ENCODE results near the gene ZDHHC13. TPM values are rescaled to one million over a fixed set of nuclear protein-coding genes. Genes with fewer than 3 reads are reported as not detected.
A peak's percentile ranks its signal among the peaks of the same experiment; 100 is the strongest.

The ZDHHC13 gene
- total and polyA plus RNA-seq, 9 of the 15 experiments (the other 6 are each of a cell fraction or from before 2014, with no cell fraction given) = 4.7 to 18.6 (median 10.0) TPM

DNA sequence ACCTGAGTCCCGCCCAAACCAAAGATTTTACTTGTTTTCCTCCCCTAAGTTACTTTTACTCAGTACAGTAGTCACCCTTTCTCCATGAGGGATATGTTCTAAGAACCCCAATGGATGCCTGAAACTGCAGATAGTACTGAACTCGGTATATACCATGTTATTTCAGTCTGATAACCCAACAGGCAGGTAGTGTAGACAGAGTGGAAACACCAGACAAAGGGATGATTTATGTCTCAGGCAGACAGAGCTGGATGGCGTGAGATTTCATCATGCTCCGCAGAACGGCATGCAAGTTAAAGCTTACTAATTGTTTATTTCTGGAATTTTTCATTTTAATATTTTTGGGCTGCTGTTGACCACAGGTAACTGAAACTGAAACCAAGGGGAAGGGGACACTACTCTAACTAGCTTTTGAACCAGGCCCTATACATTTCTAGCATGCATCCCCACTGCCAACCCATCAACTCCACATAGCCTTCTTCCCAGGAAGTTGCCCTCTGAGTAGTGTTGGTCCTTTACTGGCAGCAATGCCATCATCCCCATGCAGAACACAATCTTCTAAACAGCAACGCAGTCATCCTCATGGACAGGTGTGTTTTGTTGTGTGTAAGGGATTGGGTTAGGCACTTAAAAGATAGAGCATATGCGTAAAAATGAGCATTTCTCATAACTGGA lies 57.1 kb downstream of the ZDHHC13 start (continued):
- TF ChIP-seq, protein P1, sequence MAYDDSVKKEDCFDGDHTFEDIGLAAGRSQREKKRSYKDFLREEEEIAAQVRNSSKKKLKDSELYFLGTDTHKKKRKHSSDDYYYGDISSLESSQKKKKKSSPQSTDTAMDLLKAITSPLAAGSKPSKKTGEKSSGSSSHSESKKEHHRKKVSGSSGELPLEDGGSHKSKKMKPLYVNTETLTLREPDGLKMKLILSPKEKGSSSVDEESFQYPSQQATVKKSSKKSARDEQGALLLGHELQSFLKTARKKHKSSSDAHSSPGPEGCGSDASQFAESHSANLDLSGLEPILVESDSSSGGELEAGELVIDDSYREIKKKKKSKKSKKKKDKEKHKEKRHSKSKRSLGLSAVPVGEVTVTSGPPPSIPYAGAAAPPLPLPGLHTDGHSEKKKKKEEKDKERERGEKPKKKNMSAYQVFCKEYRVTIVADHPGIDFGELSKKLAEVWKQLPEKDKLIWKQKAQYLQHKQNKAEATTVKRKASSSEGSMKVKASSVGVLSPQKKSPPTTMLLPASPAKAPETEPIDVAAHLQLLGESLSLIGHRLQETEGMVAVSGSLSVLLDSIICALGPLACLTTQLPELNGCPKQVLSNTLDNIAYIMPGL (CRISPR knock-in tag; IDR thresholded peaks at IDR 0.05) = no peak
- no peak for TF ChIP-seq GATAD2A (IDR thresholded peaks at IDR 0.05)
- TF ChIP-seq, protein P2, sequence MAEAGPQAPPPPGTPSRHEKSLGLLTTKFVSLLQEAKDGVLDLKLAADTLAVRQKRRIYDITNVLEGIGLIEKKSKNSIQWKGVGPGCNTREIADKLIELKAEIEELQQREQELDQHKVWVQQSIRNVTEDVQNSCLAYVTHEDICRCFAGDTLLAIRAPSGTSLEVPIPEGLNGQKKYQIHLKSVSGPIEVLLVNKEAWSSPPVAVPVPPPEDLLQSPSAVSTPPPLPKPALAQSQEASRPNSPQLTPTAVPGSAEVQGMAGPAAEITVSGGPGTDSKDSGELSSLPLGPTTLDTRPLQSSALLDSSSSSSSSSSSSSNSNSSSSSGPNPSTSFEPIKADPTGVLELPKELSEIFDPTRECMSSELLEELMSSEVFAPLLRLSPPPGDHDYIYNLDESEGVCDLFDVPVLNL (CRISPR knock-in tag; IDR thresholded peaks at IDR 0.05; ENCODE audit: low read depth) = no peak
- TF ChIP-seq KLF16 (IDR thresholded peaks at IDR 0.05) = no peak
- no peak for TF ChIP-seq NFIC (IDR thresholded peaks at IDR 0.05)
- TF ChIP-seq TEAD4 (IDR thresholded peaks at IDR 0.05; ENCODE audit: low read length) = peak; percentile 41; the same call in 1 of the 2 replicates
- no peak for TF ChIP-seq TEAD4 (CRISPR knock-in tag; IDR thresholded peaks at IDR 0.05; ENCODE audit: borderline replicate concordance)
- 0 out of 2 replicates have a peak, but pooled peaks have one; percentile 37 for TF ChIP-seq ZNF76 (CRISPR knock-in tag; IDR thresholded peaks at IDR 0.05; ENCODE audit: borderline replicate concordance)
- TF ChIP-seq JUND (IDR thresholded peaks at IDR 0.05; ENCODE audit: borderline replicate concordance, low read depth, low read length) = peak; percentile 29; the same call in 1 of the 2 replicates
- 0 out of 3 replicates have a peak, but pooled peaks have one; percentile 45 for TF ChIP-seq JUND (tag; IDR thresholded peaks at IDR 0.05; ENCODE audit: borderline replicate concordance, low read depth, low read length)
- no peak for TF ChIP-seq MEF2A (IDR thresholded peaks at IDR 0.05; ENCODE audit: control insufficient read depth, low read depth, low read length)
- TF ChIP-seq SOX6 (IDR thresholded peaks at IDR 0.05) = peak; percentile 75
- TF ChIP-seq, protein P3, sequence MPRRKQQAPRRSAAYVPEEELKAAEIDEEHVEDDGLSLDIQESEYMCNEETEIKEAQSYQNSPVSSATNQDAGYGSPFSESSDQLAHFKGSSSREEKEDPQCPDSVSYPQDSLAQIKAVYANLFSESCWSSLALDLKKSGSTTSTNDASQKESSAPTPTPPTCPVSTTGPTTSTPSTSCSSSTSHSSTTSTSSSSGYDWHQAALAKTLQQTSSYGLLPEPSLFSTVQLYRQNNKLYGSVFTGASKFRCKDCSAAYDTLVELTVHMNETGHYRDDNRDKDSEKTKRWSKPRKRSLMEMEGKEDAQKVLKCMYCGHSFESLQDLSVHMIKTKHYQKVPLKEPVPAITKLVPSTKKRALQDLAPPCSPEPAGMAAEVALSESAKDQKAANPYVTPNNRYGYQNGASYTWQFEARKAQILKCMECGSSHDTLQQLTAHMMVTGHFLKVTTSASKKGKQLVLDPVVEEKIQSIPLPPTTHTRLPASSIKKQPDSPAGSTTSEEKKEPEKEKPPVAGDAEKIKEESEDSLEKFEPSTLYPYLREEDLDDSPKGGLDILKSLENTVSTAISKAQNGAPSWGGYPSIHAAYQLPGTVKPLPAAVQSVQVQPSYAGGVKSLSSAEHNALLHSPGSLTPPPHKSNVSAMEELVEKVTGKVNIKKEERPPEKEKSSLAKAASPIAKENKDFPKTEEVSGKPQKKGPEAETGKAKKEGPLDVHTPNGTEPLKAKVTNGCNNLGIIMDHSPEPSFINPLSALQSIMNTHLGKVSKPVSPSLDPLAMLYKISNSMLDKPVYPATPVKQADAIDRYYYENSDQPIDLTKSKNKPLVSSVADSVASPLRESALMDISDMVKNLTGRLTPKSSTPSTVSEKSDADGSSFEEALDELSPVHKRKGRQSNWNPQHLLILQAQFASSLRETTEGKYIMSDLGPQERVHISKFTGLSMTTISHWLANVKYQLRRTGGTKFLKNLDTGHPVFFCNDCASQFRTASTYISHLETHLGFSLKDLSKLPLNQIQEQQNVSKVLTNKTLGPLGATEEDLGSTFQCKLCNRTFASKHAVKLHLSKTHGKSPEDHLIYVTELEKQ (CRISPR knock-in tag; IDR thresholded peaks at IDR 0.05) = no peak
- 0 out of 2 replicates have a peak, but pooled peaks have one; percentile 8 for TF ChIP-seq ELF4 (CRISPR knock-in tag; IDR thresholded peaks at IDR 0.05)
- TF ChIP-seq BCL6 (CRISPR knock-in tag; IDR thresholded peaks at IDR 0.05) = no peak
- peak; percentile 61; the same call in 1 of the 2 replicates for TF ChIP-seq CXXC5 (CRISPR knock-in tag; IDR thresholded peaks at IDR 0.05)
- TF ChIP-seq, protein P4, sequence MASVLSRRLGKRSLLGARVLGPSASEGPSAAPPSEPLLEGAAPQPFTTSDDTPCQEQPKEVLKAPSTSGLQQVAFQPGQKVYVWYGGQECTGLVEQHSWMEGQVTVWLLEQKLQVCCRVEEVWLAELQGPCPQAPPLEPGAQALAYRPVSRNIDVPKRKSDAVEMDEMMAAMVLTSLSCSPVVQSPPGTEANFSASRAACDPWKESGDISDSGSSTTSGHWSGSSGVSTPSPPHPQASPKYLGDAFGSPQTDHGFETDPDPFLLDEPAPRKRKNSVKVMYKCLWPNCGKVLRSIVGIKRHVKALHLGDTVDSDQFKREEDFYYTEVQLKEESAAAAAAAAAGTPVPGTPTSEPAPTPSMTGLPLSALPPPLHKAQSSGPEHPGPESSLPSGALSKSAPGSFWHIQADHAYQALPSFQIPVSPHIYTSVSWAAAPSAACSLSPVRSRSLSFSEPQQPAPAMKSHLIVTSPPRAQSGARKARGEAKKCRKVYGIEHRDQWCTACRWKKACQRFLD (CRISPR knock-in tag; IDR thresholded peaks at IDR 0.05) = peak; percentile 52; the same call in 1 of the 2 replicates
- TF ChIP-seq ZBTB1 (CRISPR knock-in tag; IDR thresholded peaks at IDR 0.05; ENCODE audit: borderline replicate concordance, low read depth) = no peak
- TF ChIP-seq, protein P5, sequence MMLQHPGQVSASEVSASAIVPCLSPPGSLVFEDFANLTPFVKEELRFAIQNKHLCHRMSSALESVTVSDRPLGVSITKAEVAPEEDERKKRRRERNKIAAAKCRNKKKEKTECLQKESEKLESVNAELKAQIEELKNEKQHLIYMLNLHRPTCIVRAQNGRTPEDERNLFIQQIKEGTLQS (IDR thresholded peaks at IDR 0.05) = peak; percentile 81
- TF ChIP-seq, protein P5 (CRISPR knock-in tag; conservative IDR thresholded peaks at IDR 0.05) = no peak

Measured in K562 (cell line).